NCI-H748 (cell line): Measurements from ENCODE around the gene TRIM43B.
"Not testable (repeated sequence)": the region's sequence is repeated elsewhere in the genome, so short reads cannot be mapped to it uniquely, and the experiment has no call there.

ENCODE experiments used
- DNase-seq: peaks from one replicate; lab custom pipeline; 2025; ENCODE audit not compliant: unreplicated experiment; lab: John Stamatoyannopoulos, UW

Gene TRIM43B

GRCh38 chr2:95434507-95435076 is 50.0 kb downstream of the TRIM43B start:
- not testable (repeated sequence) for DNase-seq

DNA sequence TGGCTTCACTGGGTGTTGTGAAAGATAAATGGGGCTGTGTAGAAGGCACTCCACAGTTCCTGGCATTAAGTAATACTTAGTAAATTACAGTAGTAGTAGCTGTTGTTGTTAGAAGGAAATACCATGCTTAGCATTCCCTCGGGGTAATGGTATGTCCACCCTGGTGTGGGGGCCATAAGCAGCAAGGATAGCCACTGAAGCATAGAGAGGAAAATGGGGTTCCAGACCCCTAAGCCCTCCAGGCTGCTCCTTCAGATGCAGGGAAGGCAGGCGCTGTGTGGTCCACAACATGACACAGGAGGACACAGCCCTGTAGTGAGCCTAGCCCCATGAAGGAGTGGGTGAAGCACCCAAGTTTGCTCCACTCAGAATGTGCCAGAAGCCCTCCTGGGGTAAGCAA is 50.6 kb downstream of the TRIM43B start:
- DNase-seq, result not testable (repeated sequence)

DNA sequence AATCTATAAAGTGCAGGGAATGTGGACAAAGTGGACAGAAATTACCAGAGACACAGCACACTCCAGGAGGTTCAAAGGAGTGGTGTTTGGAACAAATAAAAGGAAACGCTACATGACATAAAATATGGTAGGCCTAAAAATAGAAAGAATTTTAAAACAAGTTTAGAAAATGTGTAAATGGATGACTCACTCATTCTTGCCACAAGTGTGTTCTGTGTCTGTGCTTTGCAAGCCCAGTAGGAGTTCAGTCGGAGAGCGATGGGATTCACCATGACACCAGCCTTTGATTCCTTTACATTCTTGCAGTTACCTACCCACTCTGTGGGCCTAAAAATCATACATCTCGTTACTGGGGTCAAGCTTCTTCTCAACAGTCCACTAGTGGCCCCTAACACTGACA is 51.2 kb downstream of the TRIM43B start:
- DNase-seq, result not testable (repeated sequence)

GRCh38 chr2:95429748-95430467 is 54.6 kb downstream of the TRIM43B start:
- not testable (repeated sequence) for DNase-seq

DNA sequence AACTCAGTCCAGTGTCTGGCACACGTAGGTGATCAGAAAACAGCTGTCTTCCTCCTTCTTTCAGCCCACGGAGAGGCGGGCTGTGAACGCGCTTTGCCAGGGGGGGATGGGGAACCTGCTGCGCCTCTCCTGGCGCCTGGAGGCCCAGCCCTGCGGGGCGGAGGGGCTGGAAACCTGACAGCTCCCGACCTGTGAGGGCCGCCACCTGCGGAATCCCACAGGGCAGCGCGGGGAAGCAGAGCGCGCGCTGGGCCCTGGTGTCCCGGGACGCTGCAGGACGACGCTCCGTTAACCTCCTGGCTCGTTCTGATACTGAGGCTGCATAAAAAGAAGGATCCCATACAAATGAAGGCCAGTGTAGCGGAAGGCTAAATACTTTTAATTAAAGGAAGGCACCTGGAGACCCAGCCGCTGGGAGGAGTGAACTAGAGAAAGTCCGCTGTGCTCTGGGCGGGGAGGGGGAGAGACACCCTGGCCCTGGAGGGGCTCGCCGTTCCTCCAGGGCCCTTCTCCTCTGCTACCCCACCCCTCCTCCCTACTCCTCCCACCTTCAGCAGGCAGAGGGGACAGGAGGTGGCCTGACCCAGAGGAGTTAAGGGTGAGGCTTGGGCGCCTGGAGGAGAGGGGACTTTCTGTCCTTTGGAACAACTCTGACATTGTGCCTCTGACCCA is 57.2 kb downstream of the TRIM43B start:
- not testable (repeated sequence) for DNase-seq
